ENCODE data around the gene CD22. TPM values are rescaled to one million over a fixed set of nuclear protein-coding genes. Genes with fewer than 3 reads are reported as not detected.

The CD22 gene
- total and polyA plus RNA-seq, 2 of the 13 experiments (the other 11 are each of a cell fraction or from before 2014, with no cell fraction given): 0.71 to 1.7 TPM

GRCh38 chr19:35395382-35396199 is 66.6 kb downstream of the CD22 start (continued):
- no peak for TF ChIP-seq JUNB (CRISPR knock-in tag; IDR thresholded peaks at IDR 0.05; ENCODE audit: borderline replicate concordance)
- no peak for TF ChIP-seq RAD21 (CRISPR knock-in tag; IDR thresholded peaks at IDR 0.05)
- TF ChIP-seq ZSCAN25 (CRISPR knock-in tag; IDR thresholded peaks at IDR 0.05): no peak
- peak; percentile 67; the same call in 1 of the 2 replicates for TF ChIP-seq PRDM10 (CRISPR knock-in tag; IDR thresholded peaks at IDR 0.05; ENCODE audit: low read depth)
- peak; percentile 24; the same call in 1 of the 2 replicates for TF ChIP-seq CTCF (CRISPR knock-in tag; IDR thresholded peaks at IDR 0.05)
- no peak for TF ChIP-seq KLF12 (CRISPR knock-in tag; IDR thresholded peaks at IDR 0.05; ENCODE audit: borderline replicate concordance)
- no peak for TF ChIP-seq ZNF326 (CRISPR knock-in tag; IDR thresholded peaks at IDR 0.05; ENCODE audit: borderline replicate concordance)
- TF ChIP-seq SOX13 (IDR thresholded peaks at IDR 0.05): no peak
- peak in 1 of 2 experiments; percentile 34; a peak in 2 of 4 replicates for TF ChIP-seq SOX13 (CRISPR knock-in tag; conservative IDR thresholded peaks at IDR 0.05 in 1 of 2, IDR thresholded peaks at IDR 0.05 in 1 of 2)
- TF ChIP-seq PAXIP1 (CRISPR knock-in tag; conservative IDR thresholded peaks at IDR 0.05): peak; percentile 56; the same call in 1 of the 2 replicates
- TF ChIP-seq ZNF678 (CRISPR knock-in tag; IDR thresholded peaks at IDR 0.05): no peak
- peak; percentile 19; the same call in 1 of the 2 replicates for TF ChIP-seq TFAP4 (IDR thresholded peaks at IDR 0.05; ENCODE audit: borderline replicate concordance, low read depth)
- TF ChIP-seq E2F5 (CRISPR knock-in tag; conservative IDR thresholded peaks at IDR 0.05): no peak
- TF ChIP-seq GTF3A (CRISPR knock-in tag; conservative IDR thresholded peaks at IDR 0.05): no peak
- TF ChIP-seq IRF1 (CRISPR knock-in tag; IDR thresholded peaks at IDR 0.05; ENCODE audit: low read depth): no peak
- TF ChIP-seq FOXP1 (IDR thresholded peaks at IDR 0.05): no peak
- TF ChIP-seq FOXP1 (CRISPR knock-in tag; IDR thresholded peaks at IDR 0.05): peak; percentile 43; the same call in 1 of the 2 replicates

Measured in HepG2 (cell line).